B cell (primary cell): ENCODE data around the gene VENTX.

Source experiments
- EZH2 ChIP-seq: IDR thresholded peaks from 2 replicates; pipeline ENCODE4 v1.6.1; 2012; ENCODE audit warnings: borderline replicate concordance, low read depth, mild to moderate bottlenecking, moderate library complexity, low read length; ENCODE audit not compliant: insufficient read depth, poor library complexity, severe bottlenecking
- TF ChIP-seq, protein P1 (sequence below): fragments of 200-600 bp; IDR thresholded peaks from one replicate; pipeline ENCODE4 v1.8.0; 2022; ENCODE audit warnings: antibody characterized with exemption, mild to moderate bottlenecking

DNA sequence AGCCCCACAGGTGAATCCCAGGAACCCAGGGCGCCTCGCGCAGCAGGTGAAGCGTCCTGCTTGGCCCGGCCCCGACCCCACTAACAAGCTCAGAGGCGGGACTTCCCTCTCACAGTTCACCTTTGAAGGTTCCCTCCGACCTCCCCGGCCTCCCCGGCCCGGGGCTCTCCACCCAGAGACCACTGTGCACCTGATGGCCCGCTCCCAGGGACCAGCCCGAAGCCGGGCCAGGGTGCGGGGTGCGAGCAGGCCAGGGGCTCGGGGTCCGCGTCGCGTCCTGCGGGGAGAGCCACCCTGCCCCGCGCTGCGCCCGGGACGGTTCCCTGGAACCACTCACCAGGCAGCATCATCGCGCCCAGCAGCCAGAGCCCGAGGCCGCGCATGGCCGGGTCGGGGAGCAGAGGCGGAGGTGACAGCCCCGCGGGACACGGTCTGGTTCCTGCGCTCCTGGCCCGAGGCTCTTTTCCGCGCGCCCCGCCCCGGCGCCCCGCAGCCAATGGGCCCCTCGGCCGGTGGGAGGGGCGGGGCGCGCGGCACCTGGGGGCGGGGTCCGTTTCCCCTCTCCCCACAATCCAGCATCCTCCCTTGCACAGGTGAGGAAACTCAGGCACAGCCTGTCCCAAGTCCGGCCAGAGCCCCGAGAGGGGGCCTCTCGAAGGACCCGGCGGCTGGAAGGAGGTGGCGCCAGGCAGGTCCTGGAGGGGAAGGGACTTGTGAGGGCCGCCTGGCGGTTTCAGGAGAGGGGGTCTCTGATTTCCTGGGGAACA lies 39.0 kb downstream of the VENTX start, which contains the start of gene ADAM8:
- TF ChIP-seq, protein P1, sequence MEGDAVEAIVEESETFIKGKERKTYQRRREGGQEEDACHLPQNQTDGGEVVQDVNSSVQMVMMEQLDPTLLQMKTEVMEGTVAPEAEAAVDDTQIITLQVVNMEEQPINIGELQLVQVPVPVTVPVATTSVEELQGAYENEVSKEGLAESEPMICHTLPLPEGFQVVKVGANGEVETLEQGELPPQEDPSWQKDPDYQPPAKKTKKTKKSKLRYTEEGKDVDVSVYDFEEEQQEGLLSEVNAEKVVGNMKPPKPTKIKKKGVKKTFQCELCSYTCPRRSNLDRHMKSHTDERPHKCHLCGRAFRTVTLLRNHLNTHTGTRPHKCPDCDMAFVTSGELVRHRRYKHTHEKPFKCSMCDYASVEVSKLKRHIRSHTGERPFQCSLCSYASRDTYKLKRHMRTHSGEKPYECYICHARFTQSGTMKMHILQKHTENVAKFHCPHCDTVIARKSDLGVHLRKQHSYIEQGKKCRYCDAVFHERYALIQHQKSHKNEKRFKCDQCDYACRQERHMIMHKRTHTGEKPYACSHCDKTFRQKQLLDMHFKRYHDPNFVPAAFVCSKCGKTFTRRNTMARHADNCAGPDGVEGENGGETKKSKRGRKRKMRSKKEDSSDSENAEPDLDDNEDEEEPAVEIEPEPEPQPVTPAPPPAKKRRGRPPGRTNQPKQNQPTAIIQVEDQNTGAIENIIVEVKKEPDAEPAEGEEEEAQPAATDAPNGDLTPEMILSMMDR: no peak
- TF ChIP-seq EZH2: no peak
